DND-41 (cell line): ENCODE data around the gene FHL3.

Experiments used
- ATAC-seq: fragments of 200-7000 bp; cut with Tn5 transposase; 3 replicates; pipeline ENCODE4 v1.9.1; 2021; ENCODE audit warnings: low read depth; ENCODE audit not compliant: insufficient read depth
- DNase-seq: peaks from one replicate; pipeline ENCODE4 v3.0.0-alpha.2; 2020
- H2AFZ ChIP-seq: 2 replicates; pipeline ENCODE4 v1.6.0; 2012; ENCODE audit warnings: low read depth, low read length
- H3K27ac ChIP-seq: 2 replicates; pipeline ENCODE4 v1.5.1; 2012; ENCODE audit warnings: low read length, inconsistent platforms
- H3K27me3 ChIP-seq: fragments of 200-600 bp; sonication (generic); 2 replicates; pipeline ENCODE4 v1.6.0; 2012; ENCODE audit warnings: low read length, mild to moderate bottlenecking, inconsistent platforms; ENCODE audit not compliant: insufficient read depth, poor library complexity
- H3K36me3 ChIP-seq: 2 replicates; pipeline ENCODE4 v1.5.1; 2012; ENCODE audit warnings: low read length, inconsistent platforms; ENCODE audit not compliant: insufficient read depth
- H3K4me1 ChIP-seq: 2 replicates; pipeline ENCODE4 v1.5.1; 2012; ENCODE audit warnings: mild to moderate bottlenecking, low read length; ENCODE audit not compliant: insufficient read depth
- H3K4me2 ChIP-seq: 2 replicates; pipeline ENCODE4 v1.6.0; 2012; ENCODE audit warnings: mild to moderate bottlenecking, moderate library complexity, low read length, inconsistent platforms; ENCODE audit not compliant: insufficient read depth
- H3K4me3 ChIP-seq, 2 experiments: fragments of 200-600 bp in 1 of 2; shearing (Covaris generic) in 1 of 2; 2 replicates each; pipeline ENCODE4 v1.5.1; 2012 to 2016; ENCODE audit warnings: inconsistent platforms in 2 of 2, low read length in 2 of 2, mild to moderate bottlenecking in 2 of 2, low read depth in 1 of 2, moderate library complexity in 1 of 2
- H3K79me2 ChIP-seq: 2 replicates; pipeline ENCODE4 v1.6.0; 2012; ENCODE audit warnings: low read length, inconsistent platforms; ENCODE audit not compliant: insufficient read depth
- H3K9ac ChIP-seq: 2 replicates; pipeline ENCODE4 v1.6.0; 2012; ENCODE audit warnings: low read depth, mild to moderate bottlenecking, inconsistent platforms, low read length, moderate library complexity
- H3K9me3 ChIP-seq: 2 replicates; pipeline ENCODE4 v1.5.1; 2012; ENCODE audit warnings: low read length, moderate library complexity, mild to moderate bottlenecking, inconsistent platforms; ENCODE audit not compliant: insufficient read depth, severe bottlenecking
- H4K20me1 ChIP-seq: 2 replicates; pipeline ENCODE4 v1.6.0; 2012; ENCODE audit warnings: low read length; ENCODE audit not compliant: insufficient read depth
- EZH2 ChIP-seq: IDR thresholded peaks from 3 replicates; pipeline ENCODE4 v1.6.1; 2012; ENCODE audit warnings: borderline replicate concordance, low read depth, mild to moderate bottlenecking, moderate library complexity, low read length, inconsistent platforms; ENCODE audit not compliant: severe bottlenecking
- TF ChIP-seq, protein P1 (sequence below): IDR thresholded peaks from 2 replicates; pipeline ENCODE4 v1.5.1; 2012; ENCODE audit warnings: borderline replicate concordance, low read length, moderate library complexity, mild to moderate bottlenecking; ENCODE audit not compliant: poor library complexity, severe bottlenecking; ENCODE audit errors: extremely low read depth

Gene FHL3

DNA sequence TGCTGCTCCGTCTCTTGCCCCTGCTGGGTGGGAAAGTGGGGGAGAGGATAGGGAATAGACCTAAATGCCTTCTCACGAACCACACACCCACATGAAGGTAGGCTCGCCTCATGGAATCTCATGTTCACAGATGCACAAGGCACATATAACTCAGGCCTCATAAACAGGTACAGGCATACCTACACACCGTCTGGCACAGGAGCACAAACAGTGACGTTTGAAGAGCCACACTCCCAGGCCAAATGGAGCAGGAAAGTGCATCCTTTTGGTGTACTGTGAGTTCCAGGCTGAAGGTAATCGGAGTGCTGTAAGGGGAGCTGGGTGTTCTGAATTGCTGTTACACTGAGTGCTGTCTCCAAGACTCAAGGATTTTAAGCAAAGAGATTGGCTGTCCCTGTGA lies 20.4 kb upstream of the FHL3 start:
- H3K4me1 ChIP-seq: no peaks in the 10 kb centered on the region
- H3K27me3 ChIP-seq: no peaks in the 10 kb centered on the region
- H3K36me3 ChIP-seq: peaks cover 53% of the 10 kb centered on the region
- no peaks in the 10 kb centered on the region for H3K79me2 ChIP-seq
- no peak overlapping the region for H3K4me2 ChIP-seq
- H4K20me1 ChIP-seq: peaks cover 21% of the 10 kb centered on the region
- H3K9me3 ChIP-seq: no peaks in the 10 kb centered on the region
- no peak overlapping the region for H3K4me3 ChIP-seq
- no peak overlapping the region for H3K9ac ChIP-seq
- H2AFZ ChIP-seq: no peak overlapping the region
- DNase-seq (no peak), ATAC-seq (no peak)
- TF ChIP-seq, protein P1, sequence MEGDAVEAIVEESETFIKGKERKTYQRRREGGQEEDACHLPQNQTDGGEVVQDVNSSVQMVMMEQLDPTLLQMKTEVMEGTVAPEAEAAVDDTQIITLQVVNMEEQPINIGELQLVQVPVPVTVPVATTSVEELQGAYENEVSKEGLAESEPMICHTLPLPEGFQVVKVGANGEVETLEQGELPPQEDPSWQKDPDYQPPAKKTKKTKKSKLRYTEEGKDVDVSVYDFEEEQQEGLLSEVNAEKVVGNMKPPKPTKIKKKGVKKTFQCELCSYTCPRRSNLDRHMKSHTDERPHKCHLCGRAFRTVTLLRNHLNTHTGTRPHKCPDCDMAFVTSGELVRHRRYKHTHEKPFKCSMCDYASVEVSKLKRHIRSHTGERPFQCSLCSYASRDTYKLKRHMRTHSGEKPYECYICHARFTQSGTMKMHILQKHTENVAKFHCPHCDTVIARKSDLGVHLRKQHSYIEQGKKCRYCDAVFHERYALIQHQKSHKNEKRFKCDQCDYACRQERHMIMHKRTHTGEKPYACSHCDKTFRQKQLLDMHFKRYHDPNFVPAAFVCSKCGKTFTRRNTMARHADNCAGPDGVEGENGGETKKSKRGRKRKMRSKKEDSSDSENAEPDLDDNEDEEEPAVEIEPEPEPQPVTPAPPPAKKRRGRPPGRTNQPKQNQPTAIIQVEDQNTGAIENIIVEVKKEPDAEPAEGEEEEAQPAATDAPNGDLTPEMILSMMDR: no peak
- no peak for TF ChIP-seq EZH2
- no peak overlapping the region for H3K27ac ChIP-seq

DNA sequence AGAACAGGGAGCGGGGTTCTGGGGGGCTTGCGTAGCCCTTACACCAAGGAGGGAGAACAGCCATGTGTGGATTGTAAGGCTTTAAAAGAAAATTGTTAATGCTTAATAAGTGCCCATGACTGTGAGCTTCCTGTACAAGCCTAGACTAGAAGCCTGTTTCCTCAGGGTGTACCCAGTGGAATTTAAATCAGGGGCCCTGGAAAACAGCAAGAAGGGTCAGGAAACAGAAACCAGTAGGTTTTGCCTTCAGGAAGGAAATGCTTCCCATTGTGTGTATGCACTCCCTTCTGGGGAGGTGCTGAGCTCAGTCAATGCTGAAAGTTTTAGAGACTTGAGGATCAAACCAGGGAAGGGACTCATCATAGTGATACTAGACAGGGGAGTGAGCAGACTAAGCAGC lies 19.9 kb upstream of the FHL3 start:
- Histone ChIP-seq H3K27ac (no peak overlapping the region), H3K9me3 (no peaks in the 10 kb centered on the region), H3K4me3 (no peak overlapping the region), H3K79me2 (no peaks in the 10 kb centered on the region; the same call in 1 of the 2 replicates), H3K27me3 (no peaks in the 10 kb centered on the region), H2AFZ (no peak overlapping the region), H3K4me1 (no peaks in the 10 kb centered on the region), H3K36me3 (peaks cover 57% of the 10 kb centered on the region), H3K4me2 (no peak overlapping the region), H4K20me1 (peaks cover 21% of the 10 kb centered on the region), H3K9ac (no peak overlapping the region)
- TF ChIP-seq, protein P1: no peak
- TF ChIP-seq EZH2: no peak
- ATAC-seq (no peak), DNase-seq (no peak)

GRCh38 chr1:38022810-38023209 lies 17.5 kb upstream of the FHL3 start:
- Histone ChIP-seq H3K4me3 (no peak overlapping the region), H4K20me1 (peaks cover 15% of the 10 kb centered on the region), H3K9ac (no peak overlapping the region), H3K9me3 (no peaks in the 10 kb centered on the region), H3K4me2 (no peak overlapping the region), H3K4me1 (no peaks in the 10 kb centered on the region), H3K27ac (no peak overlapping the region), H3K36me3 (peaks cover 79% of the 10 kb centered on the region), H3K79me2 (peaks cover 7% of the 10 kb centered on the region; the same call in 1 of the 2 replicates), H3K27me3 (no peaks in the 10 kb centered on the region), H2AFZ (no peak overlapping the region)
- TF ChIP-seq EZH2: no peak
- TF ChIP-seq, protein P1: no peak
- DNase-seq (no peak), ATAC-seq (no peak)

DNA sequence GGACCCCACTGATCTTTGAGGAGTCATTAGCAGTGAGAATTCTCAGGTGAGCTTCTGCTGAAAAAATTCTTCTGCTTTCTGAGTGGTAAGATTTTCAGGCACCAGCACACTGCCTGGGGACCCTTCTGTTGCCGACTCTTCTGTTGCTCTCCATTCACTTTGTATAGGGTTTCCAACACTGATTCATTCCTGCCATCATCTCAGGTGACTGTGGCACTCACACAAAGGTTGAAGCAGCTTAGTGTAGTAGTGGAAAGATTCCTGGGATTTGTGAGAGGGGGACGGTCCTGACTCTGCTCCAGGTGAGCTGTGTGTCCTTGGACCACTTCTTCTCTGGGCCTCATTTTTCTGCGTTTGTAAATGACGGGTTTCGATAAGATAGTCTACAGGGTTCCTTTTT lies 16.7 kb upstream of the FHL3 start:
- H3K4me3 ChIP-seq: no peak overlapping the region
- no peak overlapping the region for H2AFZ ChIP-seq
- no peaks in the 10 kb centered on the region for H3K4me1 ChIP-seq
- H3K27ac ChIP-seq: no peak overlapping the region
- peaks cover 13% of the 10 kb centered on the region; the same call in 1 of the 2 replicates for H4K20me1 ChIP-seq
- DNase-seq (no peak), ATAC-seq (no peak)
- TF ChIP-seq EZH2: no peak
- TF ChIP-seq, protein P1: no peak
- no peak overlapping the region for H3K4me2 ChIP-seq
- H3K9me3 ChIP-seq: no peaks in the 10 kb centered on the region
- H3K27me3 ChIP-seq: no peaks in the 10 kb centered on the region
- H3K36me3 ChIP-seq: peaks cover 88% of the 10 kb centered on the region
- H3K9ac ChIP-seq: no peak overlapping the region
- peaks cover 14% of the 10 kb centered on the region; the same call in 1 of the 2 replicates for H3K79me2 ChIP-seq
